Measurements from ENCODE around the gene REC8. TPM values are rescaled to one million over a fixed set of nuclear protein-coding genes. Genes with fewer than 3 reads are reported as not detected.

The REC8 gene
- total RNA-seq, 1 donor from 2014 or later, result 1.6 TPM

GRCh38 chr14:24136684-24137528 lies 35.0 kb upstream of the REC8 start:
- Histone ChIP-seq H3K4me3 (peak overlapping the region; percentile 91), H3K4me1 (peaks cover 69% of the 10 kb centered on the region), H3K9me3 (replicated peaks) (no peaks in the 10 kb centered on the region), H3K27me3 (ENCODE audit: low read depth) (no peaks in the 10 kb centered on the region), H3K27ac (replicated peaks) (peak overlapping the region; percentile 94), H3K36me3 (peaks cover 28% of the 10 kb centered on the region)
- intact Hi-C loops (cut with micrococcal nuclease), result no loop called here
- DNase-seq, result no peak
- no peak for TF ChIP-seq CTCF (IDR thresholded peaks at IDR 0.05; ENCODE audit: borderline replicate concordance)

GRCh38 chr14:24137529-24138395 lies 34.1 kb upstream of the REC8 start:
- peaks cover 67% of the 10 kb centered on the region for H3K4me1 ChIP-seq
- peak overlapping the region; percentile 94 for H3K27ac ChIP-seq (replicated peaks)
- no peaks in the 10 kb centered on the region for H3K9me3 ChIP-seq (replicated peaks)
- DNase-seq, result no peak
- H3K36me3 ChIP-seq, result peaks cover 28% of the 10 kb centered on the region
- H3K4me3 ChIP-seq, result no peak overlapping the region
- intact Hi-C loops (cut with micrococcal nuclease), result no loop called here
- H3K27me3 ChIP-seq (ENCODE audit: low read depth), result no peaks in the 10 kb centered on the region
- no peak for TF ChIP-seq CTCF (IDR thresholded peaks at IDR 0.05; ENCODE audit: borderline replicate concordance)

GRCh38 chr14:24138396-24139271 lies 33.2 kb upstream of the REC8 start:
- DNase-seq, result no peak
- Histone ChIP-seq H3K36me3 (peaks cover 35% of the 10 kb centered on the region), H3K27me3 (ENCODE audit: low read depth) (no peaks in the 10 kb centered on the region), H3K4me3 (no peak overlapping the region), H3K27ac (replicated peaks) (peak overlapping the region; percentile 40), H3K9me3 (replicated peaks) (no peaks in the 10 kb centered on the region), H3K4me1 (peaks cover 70% of the 10 kb centered on the region)
- TF ChIP-seq CTCF (IDR thresholded peaks at IDR 0.05; ENCODE audit: borderline replicate concordance), result no peak
- intact Hi-C loops (cut with micrococcal nuclease), result no loop called here

GRCh38 chr14:24139272-24139934 lies 32.5 kb upstream of the REC8 start:
- Histone ChIP-seq H3K9me3 (replicated peaks) (no peaks in the 10 kb centered on the region), H3K4me3 (peak overlapping the region; percentile 93), H3K27ac (replicated peaks) (peak overlapping the region; percentile 94), H3K27me3 (ENCODE audit: low read depth) (no peaks in the 10 kb centered on the region), H3K36me3 (peaks cover 40% of the 10 kb centered on the region), H3K4me1 (peaks cover 70% of the 10 kb centered on the region)
- no peak for TF ChIP-seq CTCF (IDR thresholded peaks at IDR 0.05; ENCODE audit: borderline replicate concordance)
- DNase-seq, result no peak
- intact Hi-C loops (cut with micrococcal nuclease), result no loop called here

Data from left ventricle myocardium inferior (tissue), 1 donor.